ENCODE measurements around the gene TEN1.

Gene TEN1

DNA sequence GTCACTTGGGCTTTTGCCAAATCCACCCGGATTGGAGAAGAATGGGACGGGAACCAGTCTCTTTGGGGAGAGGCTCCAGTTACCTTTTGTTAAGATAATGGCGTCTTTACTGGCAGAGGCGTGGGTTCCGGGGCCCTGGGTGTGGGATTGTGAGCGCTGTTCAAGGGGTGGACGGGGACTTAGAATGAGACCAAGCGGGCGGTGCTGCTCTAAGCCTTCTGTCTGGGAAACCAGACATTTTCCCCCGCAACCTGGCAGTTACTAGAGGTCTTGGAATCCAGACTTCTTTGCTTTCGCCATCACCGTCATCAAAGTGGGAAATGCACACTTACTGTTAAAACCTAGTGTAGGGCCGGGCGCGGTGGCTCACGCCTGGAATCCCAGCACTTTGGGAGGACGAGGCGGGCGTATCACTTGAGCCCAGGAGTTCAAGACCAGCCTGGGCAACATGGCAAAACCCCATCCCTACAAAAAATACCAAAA, 706 bp downstream of the TEN1 start:
- no peak for DNase-seq

DNA sequence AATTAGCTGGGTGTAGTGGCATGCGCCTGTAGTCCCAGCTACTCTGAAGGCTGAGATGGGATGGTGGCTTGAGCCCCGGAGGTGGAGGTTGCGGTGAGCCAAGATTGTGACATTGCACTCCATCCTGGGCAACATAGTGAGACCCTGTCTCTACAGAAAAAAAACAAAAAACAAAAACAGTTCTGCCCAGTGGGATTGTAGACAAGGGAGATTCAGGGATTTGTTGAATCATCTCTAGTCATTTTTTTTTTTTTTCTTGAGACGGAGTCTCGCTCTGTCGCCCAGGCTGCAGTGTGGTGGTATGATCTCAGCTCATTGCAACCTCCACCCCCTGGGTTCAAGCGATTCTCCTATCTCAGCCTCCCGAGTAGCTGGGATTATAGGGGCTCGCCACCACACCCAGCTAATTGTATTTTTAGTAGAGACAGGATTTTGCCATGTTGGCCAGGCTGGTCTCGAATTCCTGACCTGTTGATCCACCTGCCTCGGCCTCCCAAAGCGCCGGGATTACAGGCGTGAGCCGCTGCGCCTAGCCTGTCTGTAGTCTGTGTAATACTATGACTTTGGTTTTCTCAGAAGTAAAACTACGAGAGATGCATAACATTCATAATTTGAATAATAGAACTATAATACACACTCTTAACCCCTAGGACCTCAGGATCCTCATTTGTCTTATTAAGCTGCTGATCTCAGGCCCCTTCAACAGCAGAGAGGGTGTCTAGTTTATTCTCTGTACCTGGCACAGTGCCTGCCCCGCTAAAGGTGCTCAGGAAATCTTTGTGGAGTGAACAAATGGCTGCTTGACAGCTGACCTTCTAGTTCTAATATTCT, 1.4 kb downstream of the TEN1 start:
- peak; percentile 17 for DNase-seq

DNA sequence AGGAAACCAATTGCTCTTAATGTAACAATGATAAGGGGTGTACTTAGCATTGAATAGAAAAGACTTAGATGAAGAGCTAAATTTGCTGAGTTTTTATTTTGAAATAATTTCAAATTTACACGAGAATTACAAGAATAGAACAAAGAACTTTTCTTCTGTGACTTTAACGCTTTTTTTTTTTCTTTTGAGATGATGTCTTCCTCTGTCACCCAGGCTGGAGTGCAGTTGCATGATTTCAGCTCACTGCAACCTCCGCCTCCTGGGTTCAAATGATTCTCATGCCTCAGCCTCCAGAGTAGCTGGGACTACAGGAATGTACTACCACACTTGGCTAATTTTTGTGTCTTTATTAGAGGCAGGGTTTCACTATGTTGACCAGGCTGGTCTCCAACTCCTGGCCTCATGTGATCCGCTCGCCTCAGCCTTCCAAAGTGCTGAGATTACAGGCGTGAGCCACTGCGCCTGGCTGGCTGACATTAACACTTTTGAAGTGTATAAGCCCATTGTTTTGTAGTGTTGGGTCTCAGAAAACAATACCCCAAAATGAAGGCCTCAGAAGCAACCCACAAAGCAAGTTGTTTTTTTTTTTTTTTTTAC, 2.1 kb downstream of the TEN1 start:
- DNase-seq = no peak

DNA sequence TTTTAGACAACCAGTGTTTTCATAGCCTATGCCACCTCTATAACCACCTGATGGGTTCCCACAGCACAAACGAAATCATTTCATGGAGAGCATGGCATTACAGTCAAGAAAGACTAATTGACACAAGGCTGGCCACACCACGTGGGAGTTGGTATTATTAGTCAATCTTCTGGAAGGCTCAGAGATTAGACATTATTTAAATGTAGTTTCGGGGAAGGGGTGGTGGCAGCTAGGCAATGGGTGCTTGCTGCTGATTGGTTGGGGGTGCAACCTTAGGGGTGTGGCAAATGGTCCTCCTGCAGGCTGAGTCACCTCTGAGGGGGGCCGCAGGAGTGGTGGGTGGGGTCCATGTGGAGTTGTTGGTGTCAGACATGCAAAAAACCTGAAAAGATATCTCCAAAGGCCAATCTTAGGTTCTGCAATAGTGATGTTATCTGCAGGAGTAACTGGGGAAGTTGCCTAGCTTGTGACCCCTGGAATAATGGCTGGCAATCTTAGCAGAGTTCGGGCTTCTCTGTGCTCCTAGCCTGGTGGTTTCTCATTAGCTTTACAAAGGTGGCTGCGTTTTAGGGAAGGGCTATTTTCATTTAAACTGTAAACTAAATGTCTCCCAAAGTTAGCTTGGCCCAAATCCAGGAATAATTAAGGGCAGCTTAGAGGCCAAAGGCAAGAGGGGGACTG, 4.6 kb downstream of the TEN1 start:
- no peak for DNase-seq

DNA sequence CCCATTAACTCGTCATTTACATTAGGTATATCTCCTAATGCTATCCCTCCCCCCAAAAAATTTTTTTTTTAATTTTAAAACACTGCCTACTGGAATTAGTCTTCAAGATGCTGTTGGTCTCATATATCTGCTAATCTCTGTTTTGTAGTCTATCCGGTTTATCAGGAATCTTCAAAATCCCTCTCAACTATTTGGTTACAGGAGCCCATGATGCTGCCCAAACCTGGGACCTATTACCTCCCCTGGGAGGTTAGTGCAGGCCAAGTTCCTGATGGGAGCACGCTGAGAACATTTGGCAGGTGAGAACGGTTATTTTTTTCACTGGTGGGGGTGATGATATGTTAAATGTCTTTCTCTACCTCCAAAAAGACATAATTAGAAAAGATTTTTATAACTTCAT, 6.9 kb downstream of the TEN1 start:
- DNase-seq = no peak

DNA sequence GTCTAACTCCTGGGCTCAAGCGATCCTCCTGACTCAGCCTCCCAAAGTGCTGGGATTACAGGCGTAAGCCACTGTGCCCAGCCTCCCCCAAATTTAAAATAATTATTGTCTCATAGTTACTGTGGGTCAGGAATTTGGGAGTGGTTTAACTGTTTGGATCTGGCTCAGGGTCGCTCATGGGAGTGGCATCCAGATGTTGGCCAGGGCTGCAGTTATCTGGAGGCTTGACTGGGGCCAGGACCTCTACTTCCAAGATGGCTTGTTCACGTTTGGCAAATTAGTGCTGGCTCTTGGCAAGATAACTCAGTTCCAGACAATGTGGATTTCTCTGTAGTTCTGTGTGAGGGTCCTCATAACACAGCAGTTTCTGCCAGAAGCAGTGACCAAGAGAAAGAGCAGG, 8.0 kb downstream of the TEN1 start:
- no peak for DNase-seq

DNA sequence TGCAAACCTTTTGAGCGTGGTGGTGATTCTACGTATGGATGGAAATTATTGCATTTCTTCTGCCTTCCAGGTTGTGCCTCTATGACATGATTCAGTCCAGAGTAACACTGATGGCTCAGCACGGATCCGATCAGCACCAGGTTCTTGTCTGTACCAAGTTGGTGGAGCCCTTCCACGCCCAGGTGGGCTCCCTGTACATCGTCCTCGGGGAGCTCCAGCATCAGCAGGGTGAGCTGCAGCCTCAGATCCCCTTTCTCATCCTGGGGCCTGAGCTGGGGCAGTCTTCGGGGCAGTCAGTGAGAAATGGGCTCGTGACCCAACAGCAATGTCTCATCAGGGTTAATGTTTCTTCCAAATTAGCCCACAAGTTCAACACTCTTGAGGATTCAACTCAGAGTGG, 12.4 kb downstream of the TEN1 start:
- no peak for DNase-seq

DNA sequence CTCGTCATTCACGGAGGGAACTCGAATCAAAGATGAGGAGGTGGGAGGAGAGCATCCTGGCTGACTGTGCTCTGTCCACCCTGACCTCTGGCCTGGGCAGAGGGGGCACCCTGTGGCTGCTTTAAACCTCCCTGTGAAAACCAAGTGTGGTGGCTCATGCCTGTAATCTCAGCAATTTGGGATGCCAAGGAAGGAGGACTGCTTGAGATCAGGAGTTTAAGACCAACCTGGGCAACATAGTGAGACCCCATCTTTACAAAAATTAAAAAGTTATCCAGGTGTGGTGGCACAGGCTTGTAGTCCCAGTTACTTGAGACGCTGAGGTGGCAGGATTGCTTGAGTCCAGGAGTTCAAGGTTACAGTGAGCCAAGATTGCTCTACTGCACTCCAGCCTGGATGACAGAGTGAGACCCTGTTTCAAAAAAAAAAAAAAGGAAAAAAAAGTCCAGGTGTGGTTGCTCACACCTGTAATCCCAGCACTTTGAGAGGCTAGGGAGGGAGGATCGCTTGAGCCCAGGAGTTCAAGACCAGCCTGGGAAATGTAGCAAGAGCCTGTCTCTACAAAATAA, 15.8 kb downstream of the TEN1 start:
- no peak for DNase-seq

DNA sequence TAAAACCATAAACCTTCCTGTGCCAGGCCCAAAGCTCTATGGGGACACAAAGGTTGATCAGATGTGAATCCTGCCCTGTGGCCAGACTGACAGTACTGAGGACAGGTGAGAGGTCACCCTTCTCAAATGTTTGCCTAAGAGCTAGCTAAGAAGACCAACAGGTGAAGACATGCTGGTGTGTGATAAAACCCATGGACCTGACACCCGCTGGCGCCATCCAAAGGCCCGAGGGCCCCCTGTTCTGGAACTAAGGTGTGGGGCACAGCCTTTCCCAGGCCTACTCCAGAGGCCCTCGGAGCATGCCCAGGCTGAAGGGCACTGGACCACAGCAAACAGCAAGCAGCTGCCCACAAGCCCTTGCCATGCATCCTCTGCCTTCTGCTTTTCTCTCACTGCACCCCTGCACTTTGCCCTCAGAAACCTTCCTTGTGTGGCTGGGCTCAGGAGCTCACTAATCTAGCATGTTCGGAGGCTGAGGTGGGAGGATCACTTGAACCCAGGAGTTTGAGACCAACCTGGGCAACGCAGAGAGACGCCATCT, 16.4 kb downstream of the TEN1 start:
- no peak for DNase-seq

DNA sequence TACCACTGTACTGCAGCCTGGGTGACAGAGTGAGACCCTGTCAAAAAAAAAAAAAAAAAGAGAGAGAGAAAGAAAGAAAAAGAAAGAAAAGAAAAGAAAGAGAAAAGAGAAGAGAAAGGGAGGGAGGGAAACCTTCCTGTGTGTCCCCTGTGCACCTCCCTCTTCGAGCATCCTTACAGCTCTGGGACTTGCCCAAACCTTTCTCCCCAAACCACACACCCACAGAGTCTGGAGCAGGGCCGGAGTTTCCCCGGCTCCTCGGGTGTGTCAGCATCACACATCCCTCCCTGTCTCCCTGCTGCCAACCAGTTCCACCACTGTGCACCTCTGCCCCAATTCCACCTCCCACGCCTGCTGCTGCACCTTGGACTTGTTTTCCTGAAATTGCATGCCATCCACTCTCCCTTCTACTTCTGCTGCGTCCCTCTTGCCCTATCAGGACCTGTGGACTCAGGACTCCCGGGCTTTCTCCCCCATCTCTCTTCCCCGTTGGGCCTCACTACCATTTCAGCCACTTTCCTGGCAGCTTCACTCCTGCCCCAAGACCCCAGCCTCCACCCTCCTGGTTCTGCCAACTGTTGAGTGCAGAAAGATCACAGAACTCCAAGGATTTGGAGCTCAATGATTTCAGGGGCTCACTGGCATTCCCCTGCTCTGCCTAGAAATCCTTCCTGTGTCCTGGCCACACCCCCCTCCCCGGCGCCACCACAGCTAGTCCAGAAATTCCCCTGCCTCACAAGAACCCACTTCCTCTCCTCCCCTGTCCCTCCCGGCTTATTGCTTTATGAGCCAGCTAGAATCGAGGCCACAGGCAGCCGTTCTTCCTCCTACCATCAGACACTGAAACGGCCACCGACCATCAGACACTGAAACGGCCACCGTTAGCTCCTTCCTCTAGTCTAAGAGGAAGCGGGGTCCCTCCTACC, 17.9 kb downstream of the TEN1 start:
- no peak for DNase-seq

DNA sequence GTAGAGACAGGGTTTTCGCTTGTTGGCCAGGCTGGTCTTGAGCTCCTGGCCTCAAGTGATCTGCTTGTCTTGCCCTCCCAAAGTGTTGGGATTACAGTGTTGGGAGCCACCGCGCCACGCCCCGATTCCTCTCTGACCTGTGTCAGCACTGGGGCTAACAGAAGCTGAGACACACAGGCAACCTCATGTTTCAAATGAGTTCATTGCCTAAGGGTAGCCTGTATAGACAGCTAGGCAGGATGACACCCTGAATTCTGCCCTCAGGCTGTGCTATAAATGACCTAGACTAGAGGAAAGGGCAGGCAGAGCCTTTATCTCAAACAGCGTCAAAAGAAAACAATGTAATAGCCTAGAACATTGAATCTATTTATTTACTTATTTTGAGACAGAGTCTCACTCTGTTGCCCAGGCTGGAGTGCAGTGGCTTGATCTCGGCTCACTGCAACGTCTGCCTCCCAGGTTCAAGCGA, 19.3 kb downstream of the TEN1 start:
- DNase-seq = no peak

DNA sequence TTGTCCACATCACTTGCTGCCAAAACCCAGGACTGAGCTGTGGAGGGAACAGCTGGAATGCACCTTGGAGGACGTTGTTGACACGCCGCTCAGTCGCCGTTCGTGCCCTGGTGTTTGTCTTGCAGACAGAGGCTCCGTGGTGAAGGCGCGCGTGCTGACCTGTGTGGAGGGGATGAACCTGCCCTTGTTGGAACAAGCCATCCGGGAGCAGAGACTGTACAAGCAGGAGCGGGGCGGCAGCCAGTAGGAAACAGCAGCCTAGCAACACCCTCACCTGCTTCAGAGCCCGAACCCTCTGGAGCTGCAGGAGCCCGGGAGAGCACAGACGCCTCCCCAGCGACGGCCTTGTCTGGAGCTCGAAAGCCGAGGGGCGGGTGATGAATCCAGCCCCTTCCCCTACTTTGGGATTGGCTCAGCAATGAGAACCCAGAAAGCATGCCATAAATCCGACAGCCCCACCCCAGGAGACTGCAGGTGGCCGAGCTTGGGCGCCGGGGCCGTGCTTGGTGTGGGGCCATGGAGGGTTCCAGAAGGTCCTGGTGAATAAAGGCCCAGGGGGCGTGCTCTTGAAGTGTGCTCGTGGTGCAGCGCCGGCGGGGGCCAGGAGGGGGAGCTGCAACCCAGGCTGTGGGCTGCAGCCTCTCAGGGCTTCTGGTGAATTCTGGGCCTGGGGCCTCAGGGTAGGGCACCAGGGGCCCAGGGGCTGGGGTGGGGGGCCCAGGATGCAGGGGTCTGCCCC, 21.1 kb downstream of the TEN1 start:
- DNase-seq = no peak

DNA sequence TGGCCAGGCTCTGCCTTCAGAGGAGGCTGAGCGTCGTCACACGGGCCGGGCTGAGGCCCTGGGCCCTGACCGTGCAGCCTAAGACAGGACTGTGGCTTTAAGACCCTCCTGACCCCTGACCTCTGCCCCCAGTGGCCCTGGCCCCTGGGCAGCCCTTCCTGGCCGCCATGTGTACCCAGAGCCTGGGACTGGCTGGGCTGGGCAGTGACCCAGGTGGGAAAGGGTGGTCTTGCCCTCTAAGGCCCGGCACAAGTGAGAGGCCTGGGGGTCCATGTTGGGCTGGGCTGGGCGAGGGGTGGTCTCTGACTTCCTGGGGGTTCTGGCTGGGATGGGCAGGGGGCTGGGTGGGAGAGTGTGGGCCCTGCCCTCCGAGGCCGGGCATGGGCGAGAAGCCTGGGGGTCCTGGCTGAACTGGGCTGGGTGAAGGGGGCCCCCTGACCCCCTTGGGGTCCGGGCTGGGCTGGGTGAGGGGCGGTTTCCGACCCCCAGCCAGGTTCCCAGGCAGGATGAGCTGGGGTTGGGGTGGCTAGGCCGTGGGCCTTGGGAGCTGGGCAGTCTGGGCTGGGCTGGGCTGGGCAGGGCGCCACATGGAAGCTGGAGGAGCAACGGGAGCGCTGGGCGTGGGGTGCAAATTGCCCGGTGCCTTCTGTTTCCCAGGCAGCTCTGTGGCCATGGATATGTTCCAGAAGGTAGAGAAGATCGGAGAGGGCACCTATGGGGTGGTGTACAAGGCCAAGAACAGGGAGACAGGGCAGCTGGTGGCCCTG, 21.9 kb downstream of the TEN1 start, which contains the start of gene CDK3:
TSS of gene CDK3 (plus strand) at position 101 of the 767 bp plus-strand sequence. CDS start at position 672, 571 bp downstream.
- DNase-seq = no peak

DNA sequence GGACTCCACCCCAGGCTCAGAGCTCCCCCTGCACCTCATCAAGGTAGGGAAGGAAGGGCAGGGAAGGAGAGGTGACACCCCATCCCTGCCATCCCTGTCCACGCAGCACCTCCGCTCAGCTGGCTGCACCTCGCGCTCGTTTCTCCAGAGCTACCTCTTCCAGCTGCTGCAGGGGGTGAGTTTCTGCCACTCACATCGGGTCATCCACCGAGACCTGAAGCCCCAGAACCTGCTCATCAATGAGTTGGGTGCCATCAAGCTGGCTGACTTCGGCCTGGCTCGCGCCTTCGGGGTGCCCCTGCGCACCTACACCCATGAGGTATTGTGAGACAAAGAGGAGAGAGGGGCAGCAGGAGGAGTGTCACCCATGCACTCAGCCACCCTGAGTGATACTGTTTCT, 23.1 kb downstream of the TEN1 start:
- DNase-seq = no peak

DNA sequence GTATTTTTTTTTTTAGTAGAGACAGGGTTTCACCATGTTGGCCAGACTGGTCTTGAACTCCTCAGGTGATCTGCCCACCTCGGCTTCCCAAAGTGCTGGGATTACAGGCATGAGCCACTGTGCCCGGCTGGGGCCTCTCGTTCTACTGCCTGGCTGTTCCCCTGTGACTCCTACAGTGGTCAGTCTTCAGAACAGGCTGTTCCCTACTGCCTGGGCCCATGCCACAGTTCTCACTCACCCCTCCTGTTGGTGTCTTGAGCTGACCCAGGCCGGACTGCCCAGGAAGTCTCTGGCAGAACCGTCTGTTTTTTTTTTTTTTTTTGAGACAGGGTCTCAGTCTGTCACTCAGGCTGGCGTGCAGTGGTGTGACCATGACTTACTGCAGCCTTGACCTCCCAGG, 24.9 kb downstream of the TEN1 start:
- no peak for DNase-seq

DNA sequence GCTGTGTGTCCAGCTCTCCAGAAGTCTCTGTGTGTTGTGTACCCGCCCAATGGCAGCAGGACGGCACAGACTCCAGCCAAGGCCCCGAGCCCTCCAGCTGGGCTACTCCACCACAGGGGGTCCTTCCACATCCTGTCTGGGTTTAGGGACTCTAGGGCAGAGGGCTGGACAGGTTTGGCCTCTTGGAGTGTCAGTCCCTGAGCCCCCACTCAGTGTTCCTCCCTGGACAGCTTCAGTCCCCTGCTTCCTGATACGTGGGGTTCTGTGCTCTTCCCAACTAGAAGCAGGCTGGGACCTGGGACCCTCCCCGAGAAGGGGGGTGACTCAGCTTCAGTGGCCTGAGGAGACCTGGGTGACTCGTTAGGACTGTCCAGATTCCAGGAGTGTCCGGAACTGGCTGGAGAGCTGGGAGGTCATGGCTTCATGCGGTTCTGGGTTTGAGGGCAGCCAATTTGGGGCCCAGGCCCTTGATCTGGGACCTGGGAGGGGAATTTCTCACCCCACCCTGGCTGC, 25.8 kb downstream of the TEN1 start:
- DNase-seq = no peak

DNA sequence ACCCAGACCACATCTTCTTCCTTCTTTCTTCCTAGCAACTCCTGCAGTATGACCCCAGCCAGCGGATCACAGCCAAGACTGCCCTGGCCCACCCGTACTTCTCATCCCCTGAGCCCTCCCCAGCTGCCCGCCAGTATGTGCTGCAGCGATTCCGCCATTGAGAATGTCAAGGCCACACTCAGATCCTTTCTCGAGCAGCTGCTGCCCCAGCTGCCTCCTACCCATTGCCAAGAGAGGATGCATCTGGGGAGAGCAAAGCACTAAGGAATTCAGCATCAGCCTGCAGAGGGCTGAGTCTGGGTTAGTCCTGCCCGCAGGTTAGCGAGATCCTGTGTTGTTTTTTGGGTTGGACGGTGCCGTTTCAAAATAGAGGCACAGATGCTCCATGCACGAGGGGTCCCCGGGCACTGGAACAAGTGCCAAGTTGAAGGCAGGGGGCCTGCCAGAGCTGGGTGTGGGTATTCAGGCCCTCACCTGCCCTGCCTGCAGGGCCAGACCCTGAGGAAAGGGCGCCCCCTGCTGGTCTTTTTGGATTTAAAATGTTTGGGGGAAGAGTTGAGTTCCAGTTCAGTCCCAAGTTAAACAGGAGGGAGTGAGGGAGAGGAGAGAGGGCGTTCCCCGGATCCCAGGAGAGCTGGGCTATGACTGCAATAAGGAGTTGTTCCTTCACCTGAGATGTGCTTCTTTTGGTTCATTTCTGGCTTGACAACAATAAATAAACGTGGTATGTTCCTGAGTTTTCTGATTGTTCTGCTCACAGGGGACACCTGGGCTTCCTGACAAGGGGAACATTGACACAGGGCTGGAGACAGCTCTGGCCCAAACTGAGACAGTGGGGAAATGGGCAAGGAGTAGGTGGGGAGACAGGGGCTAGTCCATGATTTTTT, 26.5 kb downstream of the TEN1 start:
- peak; percentile 36 for DNase-seq

DNA sequence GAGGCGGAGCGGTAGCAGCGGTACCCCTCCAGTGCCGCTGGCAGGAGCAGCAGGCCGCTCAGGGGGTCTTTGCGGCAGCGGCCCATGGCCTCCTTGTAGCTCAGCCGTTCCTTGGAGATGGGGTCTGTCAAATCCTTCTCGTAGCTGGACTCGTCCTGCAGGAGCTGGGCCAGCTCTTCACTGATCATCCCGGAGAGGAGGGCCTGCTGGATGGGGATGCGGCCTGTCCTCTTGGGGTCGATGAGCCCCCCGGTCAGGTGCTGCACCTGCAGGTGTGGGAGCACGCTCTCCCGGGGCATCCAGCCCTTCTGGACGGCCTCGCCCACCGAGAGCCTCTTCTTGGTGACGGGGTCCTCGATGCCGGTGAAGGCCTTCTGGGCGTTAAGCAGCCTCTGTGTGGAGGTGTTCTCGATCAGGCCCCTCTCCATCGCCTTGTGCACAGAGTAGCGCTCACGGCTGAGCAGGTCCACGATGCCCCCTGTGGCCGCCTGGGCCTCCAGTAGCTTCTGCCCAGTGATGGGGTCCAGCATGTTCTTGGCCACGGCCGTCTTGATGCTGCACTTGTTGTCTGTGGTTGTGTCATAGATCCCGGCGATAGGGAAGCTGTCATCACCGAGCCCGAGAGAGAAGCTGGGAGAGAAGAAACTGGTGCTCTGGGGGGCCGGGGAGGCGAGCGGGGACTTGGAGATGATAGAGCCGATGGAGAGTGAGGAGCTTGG, 28.2 kb downstream of the TEN1 start:
- no peak for DNase-seq

DNA sequence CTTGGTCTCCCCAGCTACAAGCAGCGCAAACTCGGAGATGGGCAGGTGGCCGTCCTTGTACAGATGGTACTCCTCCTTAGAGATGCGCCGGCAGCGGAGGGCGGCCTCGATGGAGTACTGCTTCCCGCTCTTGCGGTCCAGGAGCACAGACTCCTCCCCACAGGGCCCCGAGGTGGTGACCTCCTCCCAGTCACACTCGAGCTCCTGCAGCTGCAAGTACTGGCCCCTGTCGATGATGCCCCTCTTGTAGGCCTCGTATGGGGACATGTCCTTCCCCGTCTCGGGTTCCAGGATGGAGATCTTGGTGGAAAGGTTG, 28.8 kb downstream of the TEN1 start:
- no peak for DNase-seq
